B cell (primary cell): ENCODE measurements around the gene PLPP3.

Experiments
- EZH2 ChIP-seq: IDR thresholded peaks from 2 replicates; pipeline ENCODE4 v1.6.1; 2012; ENCODE audit warnings: borderline replicate concordance, low read depth, mild to moderate bottlenecking, moderate library complexity, low read length; ENCODE audit not compliant: insufficient read depth, poor library complexity, severe bottlenecking
- TF ChIP-seq, protein P1 (sequence below): fragments of 200-600 bp; IDR thresholded peaks from one replicate; pipeline ENCODE4 v1.8.0; 2022; ENCODE audit warnings: antibody characterized with exemption, mild to moderate bottlenecking

DNA sequence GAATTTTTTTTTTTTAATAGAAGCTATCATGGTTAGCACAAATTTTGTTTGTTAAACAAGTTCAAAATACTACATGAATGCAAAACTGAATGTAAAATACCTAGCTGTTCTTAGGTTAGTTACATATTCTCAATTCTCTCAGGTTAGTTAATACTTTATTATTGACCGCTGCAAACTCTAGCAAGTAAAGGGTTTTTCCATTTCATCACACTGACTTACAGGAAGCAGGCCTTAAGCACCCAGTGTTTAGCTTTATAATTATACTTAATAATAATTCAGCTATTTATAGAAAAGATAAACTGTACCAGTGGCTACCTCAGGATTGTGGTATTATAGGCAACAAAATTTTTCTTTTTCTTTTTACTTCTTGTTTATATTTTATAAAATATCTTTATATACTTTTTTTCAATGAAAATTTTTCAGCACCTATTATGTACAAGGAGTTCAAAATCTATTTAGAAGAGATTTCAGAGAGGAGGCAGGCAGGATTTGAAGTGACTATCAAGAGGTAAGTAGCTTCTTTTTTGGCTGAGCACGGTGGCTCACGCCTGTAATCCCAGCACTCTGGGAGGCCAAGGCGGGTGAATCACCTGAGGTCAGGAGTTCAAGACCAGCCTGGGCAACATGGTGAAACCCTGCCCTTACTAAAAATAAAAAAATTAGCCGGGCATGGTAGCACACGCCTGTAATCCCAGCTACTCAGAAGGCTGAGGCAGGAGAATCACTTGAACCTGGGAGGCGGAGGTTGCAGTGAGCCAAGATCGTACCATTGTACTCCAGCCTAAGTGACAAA, 17.9 kb downstream of the PLPP3 start:
- TF ChIP-seq EZH2, result no peak
- TF ChIP-seq, protein P1, sequence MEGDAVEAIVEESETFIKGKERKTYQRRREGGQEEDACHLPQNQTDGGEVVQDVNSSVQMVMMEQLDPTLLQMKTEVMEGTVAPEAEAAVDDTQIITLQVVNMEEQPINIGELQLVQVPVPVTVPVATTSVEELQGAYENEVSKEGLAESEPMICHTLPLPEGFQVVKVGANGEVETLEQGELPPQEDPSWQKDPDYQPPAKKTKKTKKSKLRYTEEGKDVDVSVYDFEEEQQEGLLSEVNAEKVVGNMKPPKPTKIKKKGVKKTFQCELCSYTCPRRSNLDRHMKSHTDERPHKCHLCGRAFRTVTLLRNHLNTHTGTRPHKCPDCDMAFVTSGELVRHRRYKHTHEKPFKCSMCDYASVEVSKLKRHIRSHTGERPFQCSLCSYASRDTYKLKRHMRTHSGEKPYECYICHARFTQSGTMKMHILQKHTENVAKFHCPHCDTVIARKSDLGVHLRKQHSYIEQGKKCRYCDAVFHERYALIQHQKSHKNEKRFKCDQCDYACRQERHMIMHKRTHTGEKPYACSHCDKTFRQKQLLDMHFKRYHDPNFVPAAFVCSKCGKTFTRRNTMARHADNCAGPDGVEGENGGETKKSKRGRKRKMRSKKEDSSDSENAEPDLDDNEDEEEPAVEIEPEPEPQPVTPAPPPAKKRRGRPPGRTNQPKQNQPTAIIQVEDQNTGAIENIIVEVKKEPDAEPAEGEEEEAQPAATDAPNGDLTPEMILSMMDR, result no peak
